SK-N-SH (cell line): ENCODE measurements around the gene MCM5.

Experiments used
- CHD2 ChIP-seq: fragments of 150-350 bp; IDR thresholded peaks from 2 replicates; pipeline ENCODE4 v1.6.1; 2018; ENCODE audit warnings: low read length; ENCODE audit not compliant: partially characterized antibody
- FOXM1 ChIP-seq: IDR thresholded peaks from 2 replicates; pipeline ENCODE4 v1.4.0; 2012; ENCODE audit warnings: low read depth, mild to moderate bottlenecking
- NRF1 ChIP-seq: IDR thresholded peaks from 2 replicates; pipeline ENCODE4 v1.6.1; 2012; ENCODE audit warnings: low read depth, mild to moderate bottlenecking, low read length
- TF ChIP-seq, protein P1 (sequence below): fragments of 150-350 bp; IDR thresholded peaks from 2 replicates; pipeline ENCODE4 v1.6.1; 2016; ENCODE audit warnings: mild to moderate bottlenecking, low read depth, low read length
- TF ChIP-seq, protein P2 (sequence below): fragments of 200-600 bp; sonication (generic); IDR thresholded peaks from 2 replicates; pipeline ENCODE4 v1.6.1; 2017; ENCODE audit warnings: antibody characterized with exemption, mild to moderate bottlenecking, moderate library complexity

DNA sequence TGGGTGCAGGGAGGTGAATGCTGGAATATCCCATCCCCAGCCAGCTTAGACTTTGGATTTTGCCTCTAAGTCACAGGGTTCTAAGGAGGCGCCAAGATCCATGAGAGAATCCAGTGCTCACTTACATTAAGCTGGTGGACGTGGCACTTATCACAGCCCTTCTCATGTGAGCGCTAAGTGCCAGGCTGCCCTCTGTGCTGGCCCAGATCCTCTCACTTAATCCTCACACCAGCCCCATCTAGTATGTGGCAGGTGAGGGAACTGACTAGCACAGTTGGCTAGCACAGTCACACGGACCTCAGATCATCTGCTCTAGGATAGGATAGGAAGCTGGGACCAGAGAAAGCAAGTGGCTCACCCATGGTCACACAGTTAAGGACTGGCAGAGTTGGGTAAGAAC lies 15.4 kb upstream of the MCM5 start:
- TF ChIP-seq, protein P1, sequence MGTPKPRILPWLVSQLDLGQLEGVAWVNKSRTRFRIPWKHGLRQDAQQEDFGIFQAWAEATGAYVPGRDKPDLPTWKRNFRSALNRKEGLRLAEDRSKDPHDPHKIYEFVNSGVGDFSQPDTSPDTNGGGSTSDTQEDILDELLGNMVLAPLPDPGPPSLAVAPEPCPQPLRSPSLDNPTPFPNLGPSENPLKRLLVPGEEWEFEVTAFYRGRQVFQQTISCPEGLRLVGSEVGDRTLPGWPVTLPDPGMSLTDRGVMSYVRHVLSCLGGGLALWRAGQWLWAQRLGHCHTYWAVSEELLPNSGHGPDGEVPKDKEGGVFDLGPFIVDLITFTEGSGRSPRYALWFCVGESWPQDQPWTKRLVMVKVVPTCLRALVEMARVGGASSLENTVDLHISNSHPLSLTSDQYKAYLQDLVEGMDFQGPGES = no peak
- TF ChIP-seq FOXM1 (no peak), NRF1 (no peak), CHD2 (no peak)
- TF ChIP-seq, protein P2, sequence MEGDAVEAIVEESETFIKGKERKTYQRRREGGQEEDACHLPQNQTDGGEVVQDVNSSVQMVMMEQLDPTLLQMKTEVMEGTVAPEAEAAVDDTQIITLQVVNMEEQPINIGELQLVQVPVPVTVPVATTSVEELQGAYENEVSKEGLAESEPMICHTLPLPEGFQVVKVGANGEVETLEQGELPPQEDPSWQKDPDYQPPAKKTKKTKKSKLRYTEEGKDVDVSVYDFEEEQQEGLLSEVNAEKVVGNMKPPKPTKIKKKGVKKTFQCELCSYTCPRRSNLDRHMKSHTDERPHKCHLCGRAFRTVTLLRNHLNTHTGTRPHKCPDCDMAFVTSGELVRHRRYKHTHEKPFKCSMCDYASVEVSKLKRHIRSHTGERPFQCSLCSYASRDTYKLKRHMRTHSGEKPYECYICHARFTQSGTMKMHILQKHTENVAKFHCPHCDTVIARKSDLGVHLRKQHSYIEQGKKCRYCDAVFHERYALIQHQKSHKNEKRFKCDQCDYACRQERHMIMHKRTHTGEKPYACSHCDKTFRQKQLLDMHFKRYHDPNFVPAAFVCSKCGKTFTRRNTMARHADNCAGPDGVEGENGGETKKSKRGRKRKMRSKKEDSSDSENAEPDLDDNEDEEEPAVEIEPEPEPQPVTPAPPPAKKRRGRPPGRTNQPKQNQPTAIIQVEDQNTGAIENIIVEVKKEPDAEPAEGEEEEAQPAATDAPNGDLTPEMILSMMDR = no peak
